Activated CD8-positive, alpha-beta T cell treated with anti-CD3 and anti-CD28 coated beads, Interleukin-2, amount 10 ng/mL, durations not matched to agents 7 days and 5 days (primary cell): ENCODE results near the gene ERVK3-1. TPM values are rescaled to one million over a fixed set of nuclear protein-coding genes. Genes with fewer than 3 reads are reported as not detected.
"Not testable (repeated sequence)": the region's sequence is repeated elsewhere in the genome, so short reads cannot be mapped to it uniquely, and the experiment has no call there.

Experiments used
- ATAC-seq: fragments of 150-1000 bp; cut with Tn5 transposase; one replicate; pipeline ENCODE4 v1.10.0; 2021; ENCODE audit warnings: moderate library complexity
- CTCF ChIA-PET: fragments of 350-600 bp; sonication (Branson Sonifier 250); formaldehyde crosslinking; loops from one replicate; lab custom pipeline; 2021; ENCODE audit warnings: antibody characterized with exemption; lab: Charles Lee
- POLR2A ChIA-PET: fragments of 350-600 bp; sonication (Branson Sonifier 250); formaldehyde crosslinking; loops from one replicate; lab custom pipeline; 2021; ENCODE audit warnings: antibody characterized with exemption; lab: Charles Lee
- DNase-seq: peaks from one replicate; pipeline ENCODE4 v3.0.0-alpha.2; 2020
- H3K27ac Mint-ChIP-seq: one replicate; pipeline ENCODE4 v1.8.0; 2021; ENCODE audit warnings: mild to moderate bottlenecking, mixed read lengths
- H3K27me3 Mint-ChIP-seq: one replicate; pipeline ENCODE4 v1.8.0; 2021; ENCODE audit warnings: low read depth, mixed read lengths
- H3K36me3 Mint-ChIP-seq: one replicate; pipeline ENCODE4 v1.8.0; 2021; ENCODE audit warnings: low read depth, mixed read lengths
- H3K4me1 Mint-ChIP-seq: one replicate; pipeline ENCODE4 v1.8.0; 2021; ENCODE audit warnings: low read depth, mixed read lengths
- H3K4me3 Mint-ChIP-seq: one replicate; pipeline ENCODE4 v1.8.0; 2021; ENCODE audit warnings: mild to moderate bottlenecking, mixed read lengths
- H3K9me3 Mint-ChIP-seq: one replicate; pipeline ENCODE4 v1.8.0; 2022; ENCODE audit warnings: mixed read lengths; ENCODE audit not compliant: insufficient read depth
- total RNA-seq, 2 experiments: library from RNA; stranded (reverse); gene quantifications; one replicate each; pipeline ENCODE4 v1.2.3, GENCODE V29; 2021

The ERVK3-1 gene
- total RNA-seq: 10 to 100 TPM; 60.7 to 61.9 TPM

DNA sequence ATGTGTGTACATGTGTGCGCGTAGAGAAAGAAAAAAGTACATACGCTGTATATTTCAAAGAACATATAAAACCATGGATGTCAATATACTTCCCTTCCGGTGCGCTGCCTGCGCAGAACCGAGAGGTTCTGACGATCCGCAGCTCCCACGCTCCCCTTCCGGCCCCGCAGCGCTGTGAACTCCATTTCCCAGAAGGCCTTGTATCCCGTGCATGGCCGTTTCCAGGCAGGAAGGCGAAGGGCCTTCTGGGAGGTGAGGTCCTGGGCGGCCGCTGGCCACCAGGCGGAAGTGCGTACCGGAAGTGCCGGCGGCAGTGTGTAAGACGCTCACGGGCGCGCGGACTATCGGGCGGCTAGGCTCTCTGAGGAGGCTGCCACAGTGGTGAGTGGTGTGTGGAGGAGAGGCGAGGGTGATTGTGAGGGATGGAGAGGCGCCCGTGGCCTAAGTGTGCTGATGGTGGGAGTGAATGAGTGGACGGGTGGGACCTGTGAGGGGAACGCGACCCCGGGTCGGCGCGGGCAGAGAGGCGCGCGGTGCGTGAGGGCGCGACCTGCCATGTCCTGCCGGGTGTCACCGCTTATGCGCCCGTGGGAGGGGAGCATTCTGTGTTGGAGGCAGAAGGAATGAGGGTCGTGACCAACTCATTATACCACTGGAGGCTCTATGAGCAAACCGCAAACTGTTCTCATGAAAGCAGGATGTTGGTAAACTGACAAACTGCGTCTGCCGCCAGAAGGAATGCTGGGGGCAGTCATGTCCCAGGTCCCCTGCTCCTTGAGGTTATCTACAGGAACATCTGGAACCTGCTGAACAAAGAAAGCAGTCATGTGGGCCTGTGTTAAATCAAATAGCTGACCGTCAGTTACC is at the start of gene ERVK3-1:
Gene ERVK3-1, plus strand, starts transcription at position 313 of the 867 bp plus-strand sequence. CDS start 6,792 bp downstream, outside the sequence.
- ATAC-seq: peak; percentile 97
- H3K4me1 Mint-ChIP-seq: peaks cover 37% of the 10 kb centered on the region
- CTCF ChIA-PET: interaction anchor here (0.6 to 0.8 kb wide), 2 partner anchors 123 to 215 kb away, joined by 3 read pairs; partner anchors contain the start of gene ZNF274

GRCh38 chr19:58258259-58258658 is 46.9 kb upstream of the ERVK3-1 start:
- ATAC-seq, H3K27ac Mint-ChIP-seq, CTCF ChIA-PET, H3K4me1 Mint-ChIP-seq, H3K4me3 Mint-ChIP-seq, DNase-seq, POLR2A ChIA-PET, H3K27me3 Mint-ChIP-seq: not testable (repeated sequence)
- Mint-ChIP-seq H3K9me3 (peaks cover 48% of the 10 kb centered on the region), H3K36me3 (peaks cover 98% of the 10 kb centered on the region)

More for the DNA sequence above, at the start of gene ERVK3-1:
- H3K36me3 Mint-ChIP-seq: peaks cover 81% of the 10 kb centered on the region
- H3K27me3 Mint-ChIP-seq: no peaks in the 10 kb centered on the region
- DNase-seq: peak; percentile 97
- peaks cover 9% of the 10 kb centered on the region for H3K9me3 Mint-ChIP-seq
- POLR2A ChIA-PET: interaction anchor here (0.6 to 1.8 kb wide), 9 partner anchors 12 to 58 kb away, joined by 3 to 7 read pairs (median 4); partner anchors contain the start of genes ZNF497 and ZSCAN22
- peak within 1 kb of the TSS; percentile 98 for H3K27ac Mint-ChIP-seq
- peak within 1 kb of the TSS; percentile 89 for H3K4me3 Mint-ChIP-seq

GRCh38 chr19:58261600-58261967 is 43.6 kb upstream of the ERVK3-1 start:
- ChIA-PET CTCF (no interaction called here), POLR2A (interaction anchor here (1.7 kb wide), 1 partner anchor 12 kb away, joined by 3 read pairs; no protein-coding TSS in a partner anchor)
- no peak for ATAC-seq
- Mint-ChIP-seq H3K4me3 (no peak overlapping the region), H3K27ac (no peak overlapping the region), H3K9me3 (peaks cover 34% of the 10 kb centered on the region), H3K27me3 (no peaks in the 10 kb centered on the region), H3K4me1 (no peaks in the 10 kb centered on the region), H3K36me3 (peaks cover 86% of the 10 kb centered on the region)
- no peak for DNase-seq

DNA sequence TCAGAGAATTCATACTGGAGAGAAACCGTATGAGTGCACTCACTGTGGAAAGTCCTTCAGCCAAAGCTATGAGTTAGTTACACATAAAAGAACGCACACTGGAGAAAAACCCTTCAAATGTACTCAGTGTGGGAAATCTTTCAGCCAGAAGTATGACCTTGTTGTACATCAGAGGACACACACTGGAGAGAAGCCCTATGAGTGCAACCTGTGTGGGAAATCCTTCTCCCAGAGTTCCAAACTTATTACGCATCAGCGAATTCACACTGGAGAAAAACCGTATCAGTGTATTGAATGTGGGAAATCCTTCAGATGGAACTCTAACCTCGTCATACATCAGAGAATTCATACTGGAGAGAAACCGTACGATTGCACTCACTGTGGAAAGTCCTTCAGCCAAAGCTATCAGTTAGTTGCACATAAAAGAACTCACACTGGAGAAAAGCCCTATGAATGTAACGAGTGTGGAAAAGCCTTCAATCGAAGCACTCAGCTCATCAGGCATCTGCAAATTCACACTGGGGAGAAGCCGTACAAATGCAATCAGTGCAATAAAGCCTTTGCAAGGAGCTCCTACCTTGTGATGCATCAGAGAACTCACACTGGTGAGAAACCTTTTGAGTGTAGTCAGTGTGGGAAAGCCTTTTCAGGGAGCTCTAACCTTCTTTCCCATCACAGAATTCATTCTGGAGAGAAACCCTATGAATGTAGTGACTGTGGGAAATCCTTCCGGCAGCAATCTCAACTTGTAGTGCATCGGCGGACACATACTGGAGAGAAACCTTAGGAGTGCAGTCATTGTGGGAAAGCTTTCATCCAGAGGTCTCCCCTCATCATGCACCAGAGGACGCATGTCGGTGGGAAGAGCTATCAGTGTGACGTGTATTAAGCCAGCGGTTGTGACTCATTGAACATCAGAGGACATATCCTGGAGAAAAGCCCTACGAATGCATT is 42.9 kb upstream of the ERVK3-1 start:
- Mint-ChIP-seq H3K4me3 (no peak overlapping the region), H3K27ac (no peak overlapping the region), H3K9me3 (peaks cover 39% of the 10 kb centered on the region), H3K36me3 (peaks cover 84% of the 10 kb centered on the region), H3K4me1 (no peaks in the 10 kb centered on the region), H3K27me3 (no peaks in the 10 kb centered on the region)
- DNase-seq (no peak), ATAC-seq (no peak)
- POLR2A ChIA-PET: interaction anchor here (1.7 kb wide), 1 partner anchor 12 kb away, joined by 3 read pairs; no protein-coding TSS in a partner anchor
- CTCF ChIA-PET: no interaction called here

DNA sequence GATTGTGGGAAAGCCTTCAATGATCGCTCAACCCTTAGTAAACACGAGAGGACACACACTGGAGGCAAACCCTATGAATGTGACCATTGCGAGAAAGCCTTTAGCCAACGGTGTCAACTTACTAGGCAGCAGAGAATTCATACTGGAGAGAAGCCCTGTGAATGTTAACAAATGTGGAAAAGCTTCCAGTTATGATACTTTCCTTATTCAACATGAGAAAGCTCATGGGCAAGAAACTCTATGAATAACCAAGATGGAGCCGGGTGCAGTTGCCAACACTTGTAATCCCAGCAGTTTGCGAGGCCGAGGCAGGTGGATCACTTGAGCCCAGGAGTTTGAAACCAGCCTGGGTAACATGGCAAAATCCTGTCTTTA is 42.3 kb upstream of the ERVK3-1 start:
- H3K9me3 Mint-ChIP-seq: peaks cover 36% of the 10 kb centered on the region
- CTCF ChIA-PET: no interaction called here
- no peak overlapping the region for H3K27ac Mint-ChIP-seq
- DNase-seq (no peak), ATAC-seq (no peak)
- POLR2A ChIA-PET: interaction anchor here (1.7 kb wide), 1 partner anchor 13 kb away, joined by 3 read pairs; no protein-coding TSS in a partner anchor
- no peaks in the 10 kb centered on the region for H3K27me3 Mint-ChIP-seq
- peaks cover 78% of the 10 kb centered on the region for H3K36me3 Mint-ChIP-seq
- H3K4me1 Mint-ChIP-seq: no peaks in the 10 kb centered on the region
- no peak overlapping the region for H3K4me3 Mint-ChIP-seq

GRCh38 chr19:58265100-58265499 is 40.1 kb upstream of the ERVK3-1 start:
- Mint-ChIP-seq H3K36me3 (peaks cover 66% of the 10 kb centered on the region), H3K4me3 (no peak overlapping the region), H3K4me1 (no peaks in the 10 kb centered on the region), H3K27me3 (no peaks in the 10 kb centered on the region), H3K27ac (no peak overlapping the region), H3K9me3 (peaks cover 29% of the 10 kb centered on the region)
- ChIA-PET POLR2A (interaction anchor here (0.6 kb wide), 1 partner anchor 24 kb away, joined by 3 read pairs; no protein-coding TSS in a partner anchor), CTCF (no interaction called here)
- DNase-seq (no peak), ATAC-seq (no peak)

DNA sequence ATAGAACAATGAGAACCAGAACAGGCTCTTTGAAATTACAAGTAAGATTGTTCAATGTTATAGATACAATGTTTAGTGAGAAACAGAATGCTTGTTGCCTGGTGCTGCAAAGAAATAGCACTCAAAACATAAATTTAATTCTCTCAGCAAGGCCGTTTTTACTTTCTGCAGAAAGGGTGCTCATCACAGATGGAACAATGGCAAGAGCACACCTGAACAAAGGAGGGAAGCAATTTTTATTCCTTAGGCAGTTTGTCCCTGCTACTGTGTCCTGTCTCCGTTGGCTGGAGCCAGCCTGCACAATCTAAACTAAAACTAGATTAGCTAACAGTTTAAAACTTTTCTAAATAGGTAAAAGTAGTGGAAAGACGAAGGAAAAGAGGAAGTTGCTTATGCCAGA is 36.8 kb upstream of the ERVK3-1 start:
- H3K4me1 Mint-ChIP-seq: no peaks in the 10 kb centered on the region
- ATAC-seq (no peak), DNase-seq (no peak)
- peaks cover 25% of the 10 kb centered on the region for H3K9me3 Mint-ChIP-seq
- POLR2A ChIA-PET: no interaction called here
- H3K36me3 Mint-ChIP-seq: peaks cover 58% of the 10 kb centered on the region
- CTCF ChIA-PET: no interaction called here
- no peak overlapping the region for H3K4me3 Mint-ChIP-seq
- H3K27me3 Mint-ChIP-seq: no peaks in the 10 kb centered on the region
- no peak overlapping the region for H3K27ac Mint-ChIP-seq

GRCh38 chr19:58274771-58275201 is 30.4 kb upstream of the ERVK3-1 start:
- POLR2A ChIA-PET: no interaction called here
- Mint-ChIP-seq H3K36me3 (peaks cover 68% of the 10 kb centered on the region), H3K27me3 (no peaks in the 10 kb centered on the region), H3K9me3 (peaks cover 14% of the 10 kb centered on the region), H3K27ac (no peak overlapping the region), H3K4me1 (peaks cover 16% of the 10 kb centered on the region), H3K4me3 (no peak overlapping the region)
- no peak for DNase-seq
- CTCF ChIA-PET: no interaction called here
- no peak for ATAC-seq

DNA sequence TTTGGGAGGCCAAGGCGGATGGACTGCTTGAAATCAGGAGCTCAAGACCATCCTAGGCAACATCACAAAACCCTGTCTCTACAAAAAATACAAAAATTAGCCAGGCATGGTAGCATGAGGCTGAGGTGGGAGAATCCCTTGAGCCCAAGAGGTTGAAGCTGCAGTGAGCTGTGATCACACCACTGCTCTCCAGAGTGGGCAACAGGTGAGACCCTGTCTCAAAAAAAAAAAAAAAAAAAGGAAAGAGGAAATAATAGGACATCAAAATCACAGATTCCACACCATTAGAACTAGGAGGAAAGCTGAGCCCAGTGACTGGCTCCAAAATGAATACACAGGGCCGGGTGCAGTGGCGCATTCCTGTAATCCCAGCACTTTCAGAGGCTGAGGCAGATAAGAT is 29.6 kb upstream of the ERVK3-1 start:
- peaks cover 24% of the 10 kb centered on the region for H3K4me1 Mint-ChIP-seq
- DNase-seq (no peak), ATAC-seq (no peak)
- H3K27ac Mint-ChIP-seq: no peak overlapping the region
- CTCF ChIA-PET: no interaction called here
- no peaks in the 10 kb centered on the region for H3K27me3 Mint-ChIP-seq
- H3K36me3 Mint-ChIP-seq: peaks cover 68% of the 10 kb centered on the region
- H3K4me3 Mint-ChIP-seq: no peak overlapping the region
- peaks cover 10% of the 10 kb centered on the region for H3K9me3 Mint-ChIP-seq
- POLR2A ChIA-PET: interaction anchor here (0.9 kb wide), 1 partner anchor 29 kb away, joined by 3 read pairs; no protein-coding TSS in a partner anchor

- Mint-ChIP-seq H3K9me3 (peaks cover 3% of the 10 kb centered on the region), H3K4me3 (no peak overlapping the region), H3K4me1 (peaks cover 33% of the 10 kb centered on the region), H3K36me3 (peaks cover 67% of the 10 kb centered on the region), H3K27me3 (no peaks in the 10 kb centered on the region), H3K27ac (no peak overlapping the region)
- POLR2A ChIA-PET: no interaction called here
- ATAC-seq: no peak
- CTCF ChIA-PET: no interaction called here
- no peak for DNase-seq
Observed at GRCh38 chr19:58277197-58277596, 28.0 kb upstream of the ERVK3-1 start.
